H1 (cell line): ENCODE data around the gene FMNL2. TPM values are rescaled to one million over a fixed set of nuclear protein-coding genes. Genes with fewer than 3 reads are reported as not detected.

ENCODE experiments used
- CBX5 ChIP-seq: fragments of 300-800, 300-1000 bp; sonication (generic); IDR thresholded peaks from 2 replicates; pipeline ENCODE4 v1.7.1; 2016; ENCODE audit warnings: antibody characterized with exemption, low read length, low read depth
- CHD1 ChIP-seq: IDR thresholded peaks from 2 replicates; pipeline ENCODE4 v1.6.1; 2012; ENCODE audit warnings: low read depth, low read length, improper control_type of control experiment
- polyA plus RNA-seq, 7 experiments: library from polyadenylated mRNA; depleted of rRNA in 3 of 7; stranded (reverse) in 5 of 7; unstranded in 2 of 7; fragments of >200 nt in 5 of 7; fragments of 200-250 nt in 2 of 7; gene quantifications; 1 replicate in 5 of 7; 2 replicates in 1 of 7; 4 replicates in 1 of 7; pipeline versions ENCODE4 v1.2.1 to v1.2.3, GENCODE V29; 2011 to 2013; ENCODE audit warnings: missing spikeins in 2 of 7, mixed read lengths in 2 of 7
- total RNA-seq: library from RNA; stranded (reverse); fragmentation: NEBNext Ultra II Directional; extraction: Animal tissue kit (Norgen Biotek cat#: 25700); gene quantifications from 2 replicates; pipeline ENCODE4 v1.2.1, GENCODE V29; 2021

FMNL2 gene
- total and polyA plus RNA-seq, 2 of the 8 experiments (the other 6 are each of a cell fraction or from before 2014, with no cell fraction given), result 15.5 to 45.1 TPM

- TF ChIP-seq CHD1 (no peak), CBX5 (no peak)
Measured at GRCh38 chr2:152301131-152301530, 33.8 kb upstream of the FMNL2 start (continued).
